ENCODE results near the gene DENND2A.

The DENND2A gene

DNA sequence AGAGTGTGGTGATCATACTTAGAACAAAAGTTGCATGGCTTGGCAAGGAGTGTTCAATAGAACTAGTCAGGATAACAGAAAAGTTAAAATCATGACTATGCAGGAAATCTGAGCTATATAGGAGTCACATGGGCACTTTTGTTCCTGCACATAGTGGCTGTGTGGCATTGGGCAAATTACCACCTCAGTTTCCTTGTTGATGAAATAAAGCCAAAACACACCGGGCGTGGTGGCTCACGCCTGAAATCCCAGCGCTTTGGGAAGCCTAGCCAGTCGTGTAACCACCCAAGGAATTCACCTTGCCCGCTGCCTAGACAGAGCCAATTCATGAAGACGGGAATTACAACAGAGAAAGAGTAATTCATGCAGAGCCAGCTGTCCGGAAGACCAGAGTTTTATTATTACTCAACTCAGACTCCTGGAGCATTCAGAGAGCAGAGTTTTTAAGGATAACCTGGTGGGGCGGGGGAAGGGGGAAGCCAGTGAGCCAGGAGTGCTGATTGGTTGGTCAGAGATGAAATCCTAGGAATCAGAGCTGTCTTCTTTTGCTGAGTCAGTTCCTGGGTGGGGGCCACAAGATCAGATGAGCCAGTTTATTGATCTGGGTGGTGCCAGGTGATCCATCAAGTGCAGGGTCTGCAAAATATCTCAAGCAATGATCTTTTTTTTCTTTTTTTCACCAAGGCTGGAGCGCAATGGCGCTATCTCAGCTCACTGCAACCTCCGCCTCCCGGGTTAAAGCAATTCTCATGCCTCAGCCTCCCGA, 154.9 kb downstream of the DENND2A start:
- H3K4me3 ChIP-seq (ENCODE audit: low read depth in 1 of 2, low read length in 2 of 2), result no peak overlapping the region
- no peaks in the 10 kb centered on the region for H3K36me3 ChIP-seq (ENCODE audit: control insufficient read depth in 1 of 2, insufficient read depth in 2 of 2, low read length in 2 of 2)
- no peaks in the 10 kb centered on the region for H3K9me3 ChIP-seq (ENCODE audit: control insufficient read depth in 1 of 2, low read length in 2 of 2)
- no peak overlapping the region for H3K27ac ChIP-seq (ENCODE audit: low read length)
- no peaks in the 10 kb centered on the region for H3K4me1 ChIP-seq (ENCODE audit: control insufficient read depth in 1 of 2, insufficient read depth in 2 of 2, low read length in 2 of 2)
- H3K27me3 ChIP-seq (ENCODE audit: low read depth, low read length), result no peaks in the 10 kb centered on the region

GRCh38 chr7:140484951-140485499, 155.6 kb downstream of the DENND2A start:
- Histone ChIP-seq H3K9me3 (ENCODE audit: control insufficient read depth in 1 of 2, low read length in 2 of 2) (no peaks in the 10 kb centered on the region), H3K27ac (ENCODE audit: low read length) (no peak overlapping the region), H3K4me3 (ENCODE audit: low read depth in 1 of 2, low read length in 2 of 2) (no peak overlapping the region), H3K36me3 (ENCODE audit: control insufficient read depth in 1 of 2, insufficient read depth in 2 of 2, low read length in 2 of 2) (no peaks in the 10 kb centered on the region), H3K27me3 (ENCODE audit: low read depth, low read length) (no peaks in the 10 kb centered on the region), H3K4me1 (ENCODE audit: control insufficient read depth in 1 of 2, insufficient read depth in 2 of 2, low read length in 2 of 2) (no peaks in the 10 kb centered on the region)

- Histone ChIP-seq H3K4me3 (ENCODE audit: low read depth in 1 of 2, low read length in 2 of 2) (no peak overlapping the region), H3K27me3 (ENCODE audit: low read depth, low read length) (no peaks in the 10 kb centered on the region), H3K36me3 (ENCODE audit: control insufficient read depth in 1 of 2, insufficient read depth in 2 of 2, low read length in 2 of 2) (no peaks in the 10 kb centered on the region), H3K4me1 (ENCODE audit: control insufficient read depth in 1 of 2, insufficient read depth in 2 of 2, low read length in 2 of 2) (no peaks in the 10 kb centered on the region), H3K9me3 (ENCODE audit: control insufficient read depth in 1 of 2, low read length in 2 of 2) (no peaks in the 10 kb centered on the region), H3K27ac (ENCODE audit: low read length) (no peak overlapping the region)
Observed at GRCh38 chr7:140484479-140484878, 156.1 kb downstream of the DENND2A start.

GRCh38 chr7:140479739-140480084, 160.9 kb downstream of the DENND2A start:
- Histone ChIP-seq H3K27me3 (ENCODE audit: low read depth, low read length) (no peaks in the 10 kb centered on the region), H3K9me3 (ENCODE audit: control insufficient read depth in 1 of 2, low read length in 2 of 2) (no peaks in the 10 kb centered on the region), H3K4me3 (ENCODE audit: low read depth in 1 of 2, low read length in 2 of 2) (peak overlapping the region; percentile 62 to 95), H3K4me1 (ENCODE audit: control insufficient read depth in 1 of 2, insufficient read depth in 2 of 2, low read length in 2 of 2) (peaks cover 5 to 25% of the 10 kb centered on the region in 2 donors), H3K36me3 (ENCODE audit: control insufficient read depth in 1 of 2, insufficient read depth in 2 of 2, low read length in 2 of 2) (no peaks in the 10 kb centered on the region), H3K27ac (ENCODE audit: low read length) (peak overlapping the region; percentile 48)

- H3K27ac ChIP-seq (ENCODE audit: low read length), result peak within 1 kb of the TSS; percentile 48
- H3K27me3 ChIP-seq (ENCODE audit: low read depth, low read length), result no peaks in the 10 kb centered on the region
- peaks cover 5 to 25% of the 10 kb centered on the region in 2 donors for H3K4me1 ChIP-seq (ENCODE audit: control insufficient read depth in 1 of 2, insufficient read depth in 2 of 2, low read length in 2 of 2)
- no peaks in the 10 kb centered on the region for H3K9me3 ChIP-seq (ENCODE audit: control insufficient read depth in 1 of 2, low read length in 2 of 2)
- H3K36me3 ChIP-seq (ENCODE audit: control insufficient read depth in 1 of 2, insufficient read depth in 2 of 2, low read length in 2 of 2), result no peaks in the 10 kb centered on the region
- peak within 1 kb of the TSS; percentile 62 to 95 for H3K4me3 ChIP-seq (ENCODE audit: low read depth in 1 of 2, low read length in 2 of 2)
Observed at GRCh38 chr7:140479062-140479738, 161.4 kb downstream of the DENND2A start, which contains the start of gene MKRN1. Gene MKRN1 (minus strand): TSS chr7:140479505. CDS start chr7:140479344, 161 bp downstream.

DNA sequence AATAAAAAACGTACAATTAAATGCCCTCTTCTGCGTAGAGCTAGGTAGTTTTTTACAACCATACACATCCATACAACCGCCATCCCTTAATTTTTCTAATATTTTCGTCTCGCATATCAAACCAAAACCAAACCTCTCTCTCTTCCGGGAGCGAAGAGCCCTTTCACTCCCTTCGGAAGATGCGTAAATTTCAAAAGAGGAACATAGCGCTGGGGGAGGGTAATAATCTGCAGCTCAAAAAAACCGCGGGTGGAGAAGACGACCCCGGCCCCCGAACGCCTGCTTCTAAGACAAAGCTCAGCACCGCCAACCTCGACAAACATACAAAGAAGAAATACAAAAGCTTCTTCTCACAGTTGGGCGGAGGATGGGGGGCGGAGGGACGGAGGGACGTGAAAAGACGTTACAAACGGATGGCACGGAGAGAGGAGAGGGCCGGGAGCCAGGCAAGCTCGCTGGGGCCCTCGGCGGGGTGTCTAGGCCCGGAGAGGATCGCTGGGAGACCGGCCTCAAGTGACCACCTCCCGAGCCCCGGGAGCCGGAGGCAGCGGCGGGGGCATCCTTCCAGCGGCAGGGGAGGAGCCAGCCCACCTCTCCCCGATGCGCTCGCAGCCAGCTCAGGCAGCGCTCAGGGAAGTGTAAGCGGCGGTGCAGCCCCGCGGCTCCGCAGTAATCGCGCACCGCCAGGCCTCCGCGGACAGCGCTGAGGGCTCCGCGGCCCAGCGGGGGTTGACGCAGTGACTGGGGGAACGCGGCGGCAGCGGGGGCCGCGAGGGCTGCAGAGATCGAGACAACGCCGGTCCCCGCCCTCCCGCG, 162.2 kb downstream of the DENND2A start:
- H3K9me3 ChIP-seq (ENCODE audit: control insufficient read depth in 1 of 2, low read length in 2 of 2), result no peaks in the 10 kb centered on the region
- H3K27me3 ChIP-seq (ENCODE audit: low read depth, low read length), result no peaks in the 10 kb centered on the region
- H3K36me3 ChIP-seq (ENCODE audit: control insufficient read depth in 1 of 2, insufficient read depth in 2 of 2, low read length in 2 of 2), result no peaks in the 10 kb centered on the region
- H3K4me3 ChIP-seq (ENCODE audit: low read depth in 1 of 2, low read length in 2 of 2), result peak overlapping the region; percentile 62 to 95
- H3K27ac ChIP-seq (ENCODE audit: low read length), result peak overlapping the region; percentile 48
- H3K4me1 ChIP-seq (ENCODE audit: control insufficient read depth in 1 of 2, insufficient read depth in 2 of 2, low read length in 2 of 2), result peaks cover 5 to 25% of the 10 kb centered on the region in 2 donors

- Histone ChIP-seq H3K36me3 (ENCODE audit: control insufficient read depth in 1 of 2, insufficient read depth in 2 of 2, low read length in 2 of 2) (no peaks in the 10 kb centered on the region), H3K27ac (ENCODE audit: low read length) (no peak overlapping the region), H3K4me3 (ENCODE audit: low read depth in 1 of 2, low read length in 2 of 2) (no peak overlapping the region), H3K4me1 (ENCODE audit: control insufficient read depth in 1 of 2, insufficient read depth in 2 of 2, low read length in 2 of 2) (peaks cover 5 to 25% of the 10 kb centered on the region in 2 donors), H3K27me3 (ENCODE audit: low read depth, low read length) (no peaks in the 10 kb centered on the region), H3K9me3 (ENCODE audit: control insufficient read depth in 1 of 2, low read length in 2 of 2) (no peaks in the 10 kb centered on the region)
Observed at GRCh38 chr7:140476698-140477261, 163.8 kb downstream of the DENND2A start.

- no peaks in the 10 kb centered on the region for H3K9me3 ChIP-seq (ENCODE audit: control insufficient read depth in 1 of 2, low read length in 2 of 2)
- no peaks in the 10 kb centered on the region for H3K27me3 ChIP-seq (ENCODE audit: low read depth, low read length)
- no peak overlapping the region for H3K4me3 ChIP-seq (ENCODE audit: low read depth in 1 of 2, low read length in 2 of 2)
- peaks cover 5 to 25% of the 10 kb centered on the region in 2 donors for H3K4me1 ChIP-seq (ENCODE audit: control insufficient read depth in 1 of 2, insufficient read depth in 2 of 2, low read length in 2 of 2)
- H3K36me3 ChIP-seq (ENCODE audit: control insufficient read depth in 1 of 2, insufficient read depth in 2 of 2, low read length in 2 of 2), result peaks cover 1 to 3% of the 10 kb centered on the region in 2 donors
- H3K27ac ChIP-seq (ENCODE audit: low read length), result no peak overlapping the region
Observed at GRCh38 chr7:140475747-140476333, 164.8 kb downstream of the DENND2A start.
